DMS 273 treated with DMSO at 0.1 percent for 48 hours (cell line): ENCODE data around the gene GAB2.
"Not testable (repeated sequence)": the region's sequence is repeated elsewhere in the genome, so short reads cannot be mapped to it uniquely, and the experiment has no call there.

ENCODE experiments used
- DNase-seq: peaks from one replicate; lab custom pipeline; 2025; lab: John Stamatoyannopoulos, UW

The GAB2 gene

GRCh38 chr11:78244546-78245255, 172.9 kb downstream of the GAB2 start:
- peak; percentile 31 for DNase-seq

GRCh38 chr11:78244080-78244479, 173.5 kb downstream of the GAB2 start:
- DNase-seq, result no peak

GRCh38 chr11:78241475-78241874, 176.1 kb downstream of the GAB2 start:
- no peak for DNase-seq

- DNase-seq, result no peak
Measured at GRCh38 chr11:78239781-78240180, 177.8 kb downstream of the GAB2 start.

DNA sequence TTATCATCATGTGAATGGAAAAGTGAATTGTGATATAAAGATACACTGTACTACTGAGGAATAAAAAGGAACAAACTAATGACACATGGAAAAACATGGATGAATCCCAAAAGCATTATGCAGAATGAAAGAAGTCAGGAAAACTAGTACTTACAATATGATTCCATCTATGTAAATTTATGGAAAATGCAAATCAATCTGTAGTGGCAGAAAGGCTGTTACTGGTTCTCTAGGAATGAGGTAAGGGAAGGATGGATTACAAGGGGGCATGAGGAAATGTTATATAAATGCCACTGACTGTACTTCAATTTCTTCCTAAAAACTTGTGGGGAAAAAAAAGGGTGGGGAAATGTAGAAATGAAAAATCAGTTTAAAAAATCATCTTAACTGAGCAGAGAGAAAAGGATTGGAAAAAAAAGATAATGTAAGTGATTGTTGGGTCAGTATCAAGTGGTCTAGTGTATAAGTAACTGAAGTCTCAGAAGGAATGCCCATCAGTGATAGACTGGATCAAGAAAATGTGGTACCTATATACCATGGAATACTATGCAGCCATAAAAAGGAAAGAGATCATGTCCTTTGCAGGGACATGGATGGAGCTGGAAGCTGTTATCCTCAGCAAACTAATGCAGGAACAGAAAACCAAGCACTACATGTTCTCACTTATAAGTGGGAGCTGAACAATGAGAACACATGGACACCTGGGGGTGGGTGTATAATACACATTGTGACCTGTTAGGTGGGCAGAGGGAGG, 180.2 kb downstream of the GAB2 start:
- no peak for DNase-seq

DNA sequence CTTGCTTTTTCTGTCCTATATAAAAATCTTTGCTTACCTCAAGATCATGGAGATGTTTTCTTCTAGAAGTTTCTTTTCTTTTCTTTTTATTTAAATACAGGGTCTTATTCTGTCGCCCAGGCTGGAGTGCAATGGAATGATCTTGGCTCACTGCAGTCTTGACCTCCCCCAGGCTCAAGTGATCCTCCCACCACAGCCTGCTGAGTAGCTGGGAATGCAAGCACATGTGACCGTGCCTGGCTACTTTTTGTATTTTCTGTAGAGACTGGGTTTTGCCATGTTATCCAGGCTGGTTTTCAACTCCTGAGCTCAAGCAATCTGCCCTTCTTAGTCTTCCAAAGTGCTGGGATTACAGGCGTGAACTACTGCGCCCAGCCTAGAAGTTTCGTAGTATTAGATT, 183.6 kb downstream of the GAB2 start:
- no peak for DNase-seq

GRCh38 chr11:78233046-78233445, 184.6 kb downstream of the GAB2 start:
- DNase-seq, result not testable (repeated sequence)

DNA sequence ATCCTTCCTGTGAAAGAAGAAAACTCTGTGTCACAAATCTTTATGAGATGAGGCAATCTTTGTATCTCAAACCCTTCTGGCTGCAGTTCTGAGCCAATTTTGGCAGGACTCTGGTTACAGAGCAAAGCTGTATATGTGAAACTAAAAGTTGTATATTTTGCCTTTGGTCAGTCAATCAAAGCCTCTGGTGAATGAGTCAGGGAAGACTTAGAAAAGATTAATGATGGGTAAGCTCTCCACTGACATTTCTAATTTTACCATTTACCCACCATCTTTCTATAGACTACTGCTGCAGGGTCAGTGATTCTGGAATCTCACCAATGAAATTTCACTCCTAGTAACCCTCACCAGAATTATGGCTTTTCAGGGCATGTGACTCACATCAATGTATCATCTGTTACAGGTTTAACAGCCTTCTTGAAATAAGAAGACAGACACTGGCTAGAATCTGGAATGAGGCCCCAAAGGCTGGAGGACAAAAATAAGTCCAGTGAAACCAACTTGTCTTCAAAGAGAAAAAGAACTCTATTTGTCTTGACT, 185.6 kb downstream of the GAB2 start:
- no peak for DNase-seq

GRCh38 chr11:78230161-78230877, 187.3 kb downstream of the GAB2 start:
- no peak for DNase-seq

- DNase-seq, result no peak
Measured at GRCh38 chr11:78229106-78229505, 188.5 kb downstream of the GAB2 start.

DNA sequence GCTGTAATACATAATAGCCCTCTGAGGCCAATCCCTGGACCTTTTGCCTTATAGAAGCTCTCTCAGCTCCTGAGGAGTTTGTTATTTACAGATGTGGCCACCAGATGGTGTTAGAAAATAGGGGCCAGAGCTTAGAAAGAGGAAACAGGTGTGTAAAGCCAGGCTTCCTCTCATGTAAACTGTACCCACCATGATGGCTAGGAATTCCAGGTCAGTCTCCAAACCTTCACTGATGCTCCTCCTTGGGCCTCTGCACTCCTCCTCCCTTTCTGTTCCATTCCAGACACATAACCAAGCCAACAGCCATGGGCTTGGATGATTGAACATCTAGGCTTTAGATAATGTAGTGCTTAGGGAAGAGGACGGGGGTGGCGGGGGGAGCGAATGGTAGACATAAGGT, 189.2 kb downstream of the GAB2 start:
- DNase-seq, result no peak

- DNase-seq, result no peak
Measured at GRCh38 chr11:78227921-78228320, 189.7 kb downstream of the GAB2 start.

- DNase-seq, result no peak
Measured at GRCh38 chr11:78226684-78227680, 190.6 kb downstream of the GAB2 start.

DNA sequence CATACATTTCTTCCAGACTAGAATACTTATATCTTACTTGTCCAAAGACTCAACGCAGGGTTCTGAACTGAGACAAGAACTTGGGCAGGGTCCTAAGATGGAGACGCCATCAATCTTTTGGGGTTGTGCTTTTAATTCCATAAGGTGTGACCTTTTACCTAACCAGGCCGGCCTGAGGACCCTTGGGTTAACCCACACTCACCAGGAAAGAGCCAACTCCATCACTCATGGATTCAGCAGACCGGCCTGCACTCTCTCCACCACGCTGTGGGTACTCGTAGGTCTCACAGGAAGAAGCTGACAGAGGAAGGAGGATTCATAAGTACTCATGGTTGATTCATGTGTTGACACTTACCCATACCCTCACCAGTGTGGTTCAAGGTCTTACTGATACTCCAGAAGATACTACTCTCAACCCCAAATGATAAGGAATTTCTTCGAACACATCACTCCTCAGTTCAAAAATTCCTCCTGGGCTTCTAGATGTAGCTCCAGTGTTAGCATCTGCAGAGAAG, 192.7 kb downstream of the GAB2 start:
- no peak for DNase-seq

- no peak for DNase-seq
Measured at GRCh38 chr11:78224506-78224905, 193.1 kb downstream of the GAB2 start.

GRCh38 chr11:78223320-78223954, 194.2 kb downstream of the GAB2 start:
- no peak for DNase-seq

GRCh38 chr11:78222726-78223125, 194.9 kb downstream of the GAB2 start:
- not testable (repeated sequence) for DNase-seq

GRCh38 chr11:78221396-78222315, 196.0 kb downstream of the GAB2 start:
- no peak for DNase-seq
